T-helper 22 cell (primary cell): ENCODE data around the gene MYO18A.

ENCODE experiments used
- DNase-seq: peaks from one replicate; pipeline ENCODE4 v3.0.0-alpha.2; 2020; ENCODE audit warnings: low read depth

Gene MYO18A

DNA sequence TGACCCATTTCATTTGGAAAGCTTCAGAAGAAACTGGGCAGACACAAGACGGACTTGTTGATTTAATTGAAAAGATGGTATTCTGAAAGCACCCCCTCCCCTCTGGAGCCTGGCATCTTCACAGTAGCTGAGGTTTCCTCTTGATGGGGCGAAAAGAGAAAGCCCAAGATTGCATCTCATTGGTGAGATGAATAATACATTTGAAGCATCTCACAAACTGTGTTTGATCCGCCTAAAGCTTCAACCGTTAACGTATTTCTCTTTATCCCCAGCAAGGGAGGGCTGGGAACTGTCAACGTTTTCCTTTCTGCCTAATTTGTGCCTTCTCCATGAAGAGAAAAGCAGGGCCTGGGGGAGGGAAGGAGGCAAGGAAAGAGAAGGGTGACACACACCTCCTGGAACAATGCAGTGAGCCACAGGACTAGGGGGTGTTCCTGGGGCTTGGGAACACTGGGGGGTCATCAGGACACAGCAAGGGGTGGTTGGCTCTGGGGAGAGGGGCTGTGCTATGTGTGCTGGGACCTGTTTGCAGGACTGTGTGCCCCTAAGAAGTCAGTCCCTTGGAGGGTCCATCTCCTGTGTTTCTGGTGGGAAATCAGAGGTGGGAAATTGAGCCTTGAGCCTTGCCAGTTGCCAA is 155.8 kb downstream of the MYO18A start:
- no peak for DNase-seq

DNA sequence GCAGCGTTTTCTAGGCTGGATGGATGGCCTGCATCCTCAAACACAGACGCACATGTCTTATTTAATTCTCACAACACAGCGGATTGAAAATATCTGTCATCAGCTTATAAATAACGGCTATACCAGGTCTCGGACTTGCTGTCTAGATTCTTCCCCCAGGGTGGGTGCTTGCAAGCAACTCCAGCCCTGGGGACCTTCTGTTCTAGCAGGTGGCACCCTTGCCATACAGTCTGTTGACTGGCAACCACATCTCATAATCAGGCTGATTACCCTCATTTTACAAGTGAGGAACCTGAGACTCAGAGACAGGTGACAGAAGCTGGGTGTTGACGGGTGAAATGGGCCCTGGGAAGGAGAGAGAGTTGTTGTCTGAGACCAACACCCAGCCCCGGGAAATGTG is 158.1 kb downstream of the MYO18A start:
- DNase-seq, result no peak

DNA sequence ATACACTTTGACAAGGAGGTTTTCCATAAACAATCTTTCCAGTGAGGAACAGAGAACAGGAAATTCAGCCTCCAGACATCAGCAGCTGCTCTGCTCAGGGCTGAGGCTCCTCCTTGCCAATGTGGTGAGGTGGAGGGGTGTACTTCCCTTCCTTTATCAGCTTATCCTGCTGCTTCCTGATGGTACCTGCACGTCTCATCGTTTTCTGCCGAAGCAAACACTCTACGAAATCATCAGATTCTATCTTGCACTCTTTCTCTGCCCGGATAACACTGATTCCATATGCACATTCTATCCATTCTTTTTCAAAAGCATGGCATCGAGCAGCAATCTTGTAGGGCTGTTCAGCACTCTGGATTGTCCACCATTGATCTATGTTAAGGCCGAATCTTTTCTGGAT is 159.0 kb downstream of the MYO18A start:
- DNase-seq, result no peak
